B cell (primary cell): Measurements from ENCODE around the gene ZDHHC7. TPM values are rescaled to one million over a fixed set of nuclear protein-coding genes. Genes with fewer than 3 reads are reported as not detected.

Experiments
- ATAC-seq: fragments of 200-7000 bp; cut with Tn5 transposase; one replicate; pipeline ENCODE4 v1.10.0; 2021; ENCODE audit warnings: low read depth, mild to moderate bottlenecking, moderate number of reproducible peaks, moderate library complexity
- CTCF ChIA-PET: fragments of 350-600 bp; sonication (Branson Sonifier 250); formaldehyde crosslinking; loops from one replicate; lab custom pipeline; 2021; ENCODE audit warnings: antibody characterized with exemption, inconsistent platforms; lab: Charles Lee
- POLR2A ChIA-PET: fragments of 350-600 bp; sonication (Branson Sonifier 250); formaldehyde crosslinking; loops from one replicate; lab custom pipeline; 2021; ENCODE audit warnings: antibody characterized with exemption; lab: Charles Lee
- DNase-seq: peaks from one replicate; pipeline ENCODE4 v3.0.0; 2013
- H2AFZ ChIP-seq: 2 replicates; pipeline ENCODE4 v1.6.1; 2012; ENCODE audit warnings: mild to moderate bottlenecking, low read depth, low read length; ENCODE audit not compliant: insufficient read depth, poor library complexity, severe bottlenecking
- H3K27ac ChIP-seq, 2 donors: 1 replicate in 1 of 2; 2 replicates in 1 of 2; pipeline ENCODE4 v1.5.1; 2012 to 2013; ENCODE audit warnings: low read length in 2 of 2, mild to moderate bottlenecking in 2 of 2, moderate library complexity in 1 of 2
- H3K27me3 ChIP-seq, 4 experiments: fragments of 200-600 bp in 1 of 4; sonication (generic) in 1 of 4; replicated peaks in 1 of 4; 1 replicate in 2 of 4; 2 replicates in 2 of 4; pipeline versions ENCODE4 v1.6.1 to v1.7.0; 2013 to 2016; ENCODE audit warnings: low read length in 3 of 4, mild to moderate bottlenecking in 2 of 4, mixed read lengths in 1 of 4, moderate library complexity in 1 of 4; ENCODE audit not compliant: insufficient read depth in 4 of 4, control insufficient read depth in 3 of 4; ENCODE audit errors: control extremely low read depth in 1 of 4
- H3K36me3 ChIP-seq, 2 experiments: replicated peaks in 1 of 2; 1 replicate in 1 of 2; 2 replicates in 1 of 2; pipeline versions ENCODE4 v1.6.1 to v1.7.1; 2013; ENCODE audit warnings: low read length in 1 of 2; ENCODE audit not compliant: insufficient read depth in 2 of 2, control insufficient read depth in 1 of 2; ENCODE audit errors: control extremely low read depth in 1 of 2, extremely low read depth in 1 of 2
- H3K4me1 ChIP-seq, 2 donors: fragments of 200-600 bp in 1 of 2; sonication (generic) in 1 of 2; 1 replicate in 1 of 2; 2 replicates in 1 of 2; pipeline versions ENCODE4 v1.5.1 to v1.6.1; 2013 to 2017; ENCODE audit warnings: low read length in 2 of 2; ENCODE audit not compliant: control insufficient read depth in 2 of 2, insufficient read depth in 2 of 2
- H3K4me2 ChIP-seq: replicated peaks from 2 replicates; pipeline ENCODE3; 2012; ENCODE audit warnings: mild to moderate bottlenecking, low read depth, low read length; ENCODE audit not compliant: poor library complexity, severe bottlenecking
- H3K4me3 ChIP-seq, 5 experiments: fragments of 200-600 bp in 1 of 5; sonication (generic) in 1 of 5; 1 replicate in 3 of 5; 2 replicates in 2 of 5; pipeline versions ENCODE4 v1.5.1 to v1.7.0; 2011 to 2016; ENCODE audit warnings: low read length in 4 of 5, mild to moderate bottlenecking in 4 of 5, low read depth in 2 of 5, control low read depth in 1 of 5, moderate library complexity in 1 of 5; ENCODE audit not compliant: insufficient read depth in 1 of 5; ENCODE audit errors: control extremely low read depth in 1 of 5, extremely low read depth in 1 of 5
- H3K79me2 ChIP-seq: fragments of 200-600 bp; sonication (generic); one replicate; pipeline ENCODE4 v1.6.0; 2016; ENCODE audit warnings: low read length; ENCODE audit not compliant: control insufficient read depth, insufficient read depth
- H3K9ac ChIP-seq: fragments of 200-600 bp; sonication (generic); 2 replicates; pipeline ENCODE4 v1.6.1; 2017; ENCODE audit warnings: mild to moderate bottlenecking, low read length, moderate library complexity
- H3K9me3 ChIP-seq, 3 donors: one replicate each; pipeline versions ENCODE4 v1.6.1 to v1.7.1; 2013; ENCODE audit warnings: low read length in 2 of 3; ENCODE audit not compliant: control insufficient read depth in 2 of 3, insufficient read depth in 1 of 3; ENCODE audit errors: control extremely low read depth in 1 of 3
- H4K20me1 ChIP-seq: 2 replicates; pipeline ENCODE4 v1.6.0; 2012; ENCODE audit warnings: mild to moderate bottlenecking, low read length; ENCODE audit not compliant: insufficient read depth, control insufficient read depth, poor library complexity, severe bottlenecking
- H3K27ac Mint-ChIP-seq: one replicate; pipeline ENCODE4 v1.8.0; 2021; ENCODE audit warnings: mixed read lengths
- H3K27me3 Mint-ChIP-seq: one replicate; pipeline ENCODE4 v1.8.0; 2021; ENCODE audit warnings: mixed read lengths
- H3K4me1 Mint-ChIP-seq: one replicate; pipeline ENCODE4 v1.8.0; 2021; ENCODE audit warnings: mixed read lengths
- H3K4me3 Mint-ChIP-seq: one replicate; pipeline ENCODE4 v1.8.0; 2021; ENCODE audit warnings: mixed read lengths
- H3K9me3 Mint-ChIP-seq: one replicate; pipeline ENCODE4 v1.8.0; 2022; ENCODE audit warnings: mixed read lengths; ENCODE audit not compliant: insufficient read depth
- CTCF ChIP-seq: fragments of 200-600 bp; IDR thresholded peaks from one replicate; pipeline ENCODE4 v1.8.0; 2022; ENCODE audit warnings: antibody characterized with exemption, mild to moderate bottlenecking
- EZH2 ChIP-seq: IDR thresholded peaks from 2 replicates; pipeline ENCODE4 v1.6.1; 2012; ENCODE audit warnings: borderline replicate concordance, low read depth, mild to moderate bottlenecking, moderate library complexity, low read length; ENCODE audit not compliant: insufficient read depth, poor library complexity, severe bottlenecking
- WGBS: methylation state at CpG from one replicate; pipeline ENCODE4 v1.1.5; 2013; ENCODE audit warnings: missing lambda C conversion rate; ENCODE audit not compliant: insufficient coverage; 5-methylcytosine and 5-hydroxymethylcytosine counted together
- intact Hi-C: fragments of 100-400 bp; cut with micrococcal nuclease; formaldehyde crosslinking; loops from one replicate; pipeline ENCODE4 v1.10.0; 2022
- polyA plus RNA-seq: library from polyadenylated mRNA; depleted of rRNA; stranded (reverse); fragments of >200 nt; gene quantifications from 2 replicates; pipeline ENCODE4 v1.2.3, GENCODE V29; 2012
- total RNA-seq, 2 donors: library from RNA; stranded (reverse); fragments of 120-200 nt in 1 of 2; gene quantifications; 1 replicate in 1 of 2; 2 replicates in 1 of 2; pipeline versions ENCODE4 v1.2.3 to v1.2.4, GENCODE V29; 2013 to 2022

ZDHHC7 gene
- total and polyA plus RNA-seq, 2 donors (not counting 1 experiment from before 2014, with no cell fraction given) = 25.2 to 36.1 TPM

- H4K20me1 ChIP-seq = no peaks in the 10 kb centered on the region
- intact Hi-C loops = no loop called here
- no peak overlapping the region for H3K9ac ChIP-seq
- Mint-ChIP-seq H3K27me3 (peaks cover 21% of the 10 kb centered on the region), H3K4me3 (no peak overlapping the region), H3K9me3 (no peaks in the 10 kb centered on the region), H3K27ac (no peak overlapping the region), H3K4me1 (no peaks in the 10 kb centered on the region)
- POLR2A ChIA-PET = no interaction called here
- TF ChIP-seq CTCF = no peak
- TF ChIP-seq EZH2 = no peak
- H3K4me1 ChIP-seq = no peaks in the 10 kb centered on the region
- H3K4me2 ChIP-seq = no peak overlapping the region
- ATAC-seq = no peak
- H3K9me3 ChIP-seq = no peaks in the 10 kb centered on the region
- H3K4me3 ChIP-seq = no peak overlapping the region
- no peak overlapping the region for H3K27ac ChIP-seq
- H3K27me3 ChIP-seq = peaks cover 0 to 5% (median 0%) of the 10 kb centered on the region in 4 experiments
- 100% methylated on average over 3 of the region's 6 CpGs for WGBS
- no peak overlapping the region for H2AFZ ChIP-seq
- no peaks in the 10 kb centered on the region for H3K79me2 ChIP-seq
- no peaks in the 10 kb centered on the region for H3K36me3 ChIP-seq
- DNase-seq = no peak
- CTCF ChIA-PET = no interaction called here
These were observed 31.3 kb upstream of the ZDHHC7 start for GRCh38 chr16:85042606-85043005.

- no peak overlapping the region for H3K4me2 ChIP-seq
- CTCF ChIA-PET = no interaction called here
These were observed 30.8 kb upstream of the ZDHHC7 start for GRCh38 chr16:85042167-85042526.

More at GRCh38 chr16:85042167-85042526, 30.8 kb upstream of the ZDHHC7 start:
- Mint-ChIP-seq H3K4me1 (no peaks in the 10 kb centered on the region), H3K27me3 (peaks cover 20% of the 10 kb centered on the region), H3K9me3 (no peaks in the 10 kb centered on the region), H3K27ac (no peak overlapping the region), H3K4me3 (no peak overlapping the region)
- no peaks in the 10 kb centered on the region for H3K4me1 ChIP-seq
- peaks cover 0 to under 1% (median 0%) of the 10 kb centered on the region in 4 experiments for H3K27me3 ChIP-seq
- no peaks in the 10 kb centered on the region for H4K20me1 ChIP-seq
- H3K9ac ChIP-seq = no peak overlapping the region
- DNase-seq = no peak
- POLR2A ChIA-PET = no interaction called here
- 98% methylated on average over 5 of the region's 6 CpGs for WGBS
- no peaks in the 10 kb centered on the region for H3K9me3 ChIP-seq
- no peaks in the 10 kb centered on the region for H3K36me3 ChIP-seq
- no peak overlapping the region for H3K27ac ChIP-seq
- no peak for ATAC-seq
- no peak for TF ChIP-seq EZH2
- TF ChIP-seq CTCF = no peak
- no peaks in the 10 kb centered on the region for H3K79me2 ChIP-seq
- H3K4me3 ChIP-seq = no peak overlapping the region
- no peak overlapping the region for H2AFZ ChIP-seq
- intact Hi-C loops = no loop called here
